ENCODE data around the gene ATG7. TPM values are rescaled to one million over a fixed set of nuclear protein-coding genes. Genes with fewer than 3 reads are reported as not detected.
"Not testable (repeated sequence)": the region's sequence is repeated elsewhere in the genome, so short reads cannot be mapped to it uniquely, and the experiment has no call there.

ATG7 gene
- total and polyA plus RNA-seq, 2 donors from 2014 or later: 15.3 to 54.9 TPM

- no peak for FAIRE-seq
- Histone ChIP-seq H3K4me3 (ENCODE audit: low read length in 3 of 3) (no peak overlapping the region), H3K9me3 (ENCODE audit: control insufficient read depth in 2 of 3, insufficient read depth in 1 of 3, low read length in 3 of 3) (no peaks in the 10 kb centered on the region), H3K27ac (ENCODE audit: low read depth in 2 of 2, low read length in 2 of 2) (no peak overlapping the region), H3K9ac (ENCODE audit: low read length in 3 of 3) (no peak overlapping the region), H3K36me3 (ENCODE audit: control insufficient read depth in 2 of 3, insufficient read depth in 3 of 3, low read length in 3 of 3) (no peaks in the 10 kb centered on the region), H3K27me3 (ENCODE audit: control insufficient read depth, insufficient read depth, low read length) (no peaks in the 10 kb centered on the region), H3K4me1 (ENCODE audit: control insufficient read depth in 2 of 3, insufficient read depth in 2 of 3, low read depth in 1 of 3, low read length in 3 of 3) (no peaks in the 10 kb centered on the region)
- TF ChIP-seq CTCF (IDR thresholded peaks at IDR 0.05; ENCODE audit: borderline replicate concordance, extremely low read depth, insufficient read depth): no peak
- no peak for DNase-seq
- intact Hi-C loops (cut with DNase I): no loop called here
Measured at GRCh38 chr3:11250902-11251806, 21.0 kb upstream of the ATG7 start.

DNA sequence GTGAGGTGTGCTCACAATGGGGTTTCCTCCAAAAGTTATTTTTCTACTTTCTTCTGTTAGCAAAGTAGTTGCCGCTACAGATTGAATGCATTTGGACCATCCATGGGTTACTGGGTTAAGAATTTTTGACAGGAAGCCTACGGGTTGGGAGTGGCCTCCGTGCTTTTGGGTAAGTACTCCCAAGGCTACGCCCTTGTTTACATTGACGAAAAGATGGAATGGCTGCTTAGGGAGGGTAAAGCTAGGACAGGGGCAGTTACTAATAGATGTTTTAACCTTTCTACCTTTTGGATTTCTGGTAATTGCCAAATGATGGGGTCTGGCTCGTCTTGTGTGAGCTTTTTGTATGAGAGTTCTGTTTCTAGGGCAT lies 20.4 kb upstream of the ATG7 start:
- no peak overlapping the region for H3K4me3 ChIP-seq (ENCODE audit: low read length in 3 of 3)
- no peak for TF ChIP-seq CTCF (IDR thresholded peaks at IDR 0.05; ENCODE audit: borderline replicate concordance, extremely low read depth, insufficient read depth)
- no peak for DNase-seq
- no peak overlapping the region for H3K27ac ChIP-seq (ENCODE audit: low read depth in 2 of 2, low read length in 2 of 2)
- no peak for FAIRE-seq
- H3K27me3 ChIP-seq (ENCODE audit: control insufficient read depth, insufficient read depth, low read length): no peaks in the 10 kb centered on the region
- H3K4me1 ChIP-seq (ENCODE audit: control insufficient read depth in 2 of 3, insufficient read depth in 2 of 3, low read depth in 1 of 3, low read length in 3 of 3): no peaks in the 10 kb centered on the region
- intact Hi-C loops (cut with DNase I): no loop called here
- H3K36me3 ChIP-seq (ENCODE audit: control insufficient read depth in 2 of 3, insufficient read depth in 3 of 3, low read length in 3 of 3): no peaks in the 10 kb centered on the region
- H3K9ac ChIP-seq (ENCODE audit: low read length in 3 of 3): no peak overlapping the region
- no peaks in the 10 kb centered on the region for H3K9me3 ChIP-seq (ENCODE audit: control insufficient read depth in 2 of 3, insufficient read depth in 1 of 3, low read length in 3 of 3)

DNA sequence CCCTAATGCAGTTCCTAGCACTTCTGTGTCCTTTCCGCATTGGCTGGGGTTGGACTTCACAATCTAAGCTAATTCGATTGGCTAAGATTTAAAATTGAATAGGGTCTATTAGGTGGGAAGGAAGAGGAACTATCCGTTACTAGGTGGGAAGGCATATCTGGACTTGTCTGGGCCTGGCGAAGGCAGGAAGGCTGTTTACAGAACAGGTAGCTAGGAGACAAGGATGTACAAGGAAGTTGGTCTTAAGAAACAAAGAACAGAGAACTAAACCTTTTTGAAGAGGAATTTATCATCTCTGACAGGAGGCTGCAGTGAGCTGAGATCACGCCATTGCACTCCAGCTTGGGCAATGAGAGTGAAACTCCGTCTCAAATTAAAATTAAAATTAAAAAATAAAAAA lies 17.3 kb upstream of the ATG7 start:
- H3K36me3 ChIP-seq (ENCODE audit: control insufficient read depth in 2 of 3, insufficient read depth in 3 of 3, low read length in 3 of 3): no peaks in the 10 kb centered on the region
- DNase-seq (no peak), FAIRE-seq (no peak)
- no peak overlapping the region for H3K4me3 ChIP-seq (ENCODE audit: low read length in 3 of 3)
- TF ChIP-seq CTCF (IDR thresholded peaks at IDR 0.05; ENCODE audit: borderline replicate concordance, extremely low read depth, insufficient read depth): no peak
- no peak overlapping the region for H3K27ac ChIP-seq (ENCODE audit: low read depth in 2 of 2, low read length in 2 of 2)
- H3K27me3 ChIP-seq (ENCODE audit: control insufficient read depth, insufficient read depth, low read length): no peaks in the 10 kb centered on the region
- no peak overlapping the region for H3K9ac ChIP-seq (ENCODE audit: low read length in 3 of 3)
- H3K4me1 ChIP-seq (ENCODE audit: control insufficient read depth in 2 of 3, insufficient read depth in 2 of 3, low read depth in 1 of 3, low read length in 3 of 3): no peaks in the 10 kb centered on the region
- no peaks in the 10 kb centered on the region for H3K9me3 ChIP-seq (ENCODE audit: control insufficient read depth in 2 of 3, insufficient read depth in 1 of 3, low read length in 3 of 3)
- intact Hi-C loops (cut with DNase I): no loop called here

DNA sequence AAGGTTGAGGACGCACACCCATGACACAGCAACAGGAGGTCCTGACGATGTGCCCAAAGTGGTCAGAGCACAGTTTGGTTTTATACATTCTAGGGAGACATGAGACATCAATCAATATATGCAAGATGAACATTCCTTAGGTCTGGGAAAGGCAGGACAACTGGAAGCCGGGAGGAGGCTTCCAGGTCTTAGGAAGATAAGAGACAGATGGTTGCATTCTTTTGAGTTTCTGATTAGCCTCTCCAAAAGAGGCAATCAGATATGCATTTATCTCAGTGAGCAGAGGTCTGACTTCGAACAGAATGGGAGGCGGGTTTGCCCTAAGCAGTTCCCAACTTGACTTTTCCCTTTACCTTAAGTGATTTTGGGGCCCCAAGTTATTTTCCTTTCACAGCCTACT lies 16.7 kb upstream of the ATG7 start:
- H3K36me3 ChIP-seq (ENCODE audit: control insufficient read depth in 2 of 3, insufficient read depth in 3 of 3, low read length in 3 of 3); H3K27me3 ChIP-seq (ENCODE audit: control insufficient read depth, insufficient read depth, low read length); H3K27ac ChIP-seq (ENCODE audit: low read depth in 2 of 2, low read length in 2 of 2); intact Hi-C loops (cut with DNase I); FAIRE-seq; H3K9me3 ChIP-seq (ENCODE audit: control insufficient read depth in 2 of 3, insufficient read depth in 1 of 3, low read length in 3 of 3); H3K4me1 ChIP-seq (ENCODE audit: control insufficient read depth in 2 of 3, insufficient read depth in 2 of 3, low read depth in 1 of 3, low read length in 3 of 3); H3K9ac ChIP-seq (ENCODE audit: low read length in 3 of 3); DNase-seq; H3K4me3 ChIP-seq (ENCODE audit: low read length in 3 of 3): not testable (repeated sequence)

Data from kidney (tissue), 14 donors.